Measurements from ENCODE around the gene WDFY4. TPM values are rescaled to one million over a fixed set of nuclear protein-coding genes. Genes with fewer than 3 reads are reported as not detected.

Gene WDFY4
- total RNA-seq, 1 donor from 2014 or later: 6.4 TPM

DNA sequence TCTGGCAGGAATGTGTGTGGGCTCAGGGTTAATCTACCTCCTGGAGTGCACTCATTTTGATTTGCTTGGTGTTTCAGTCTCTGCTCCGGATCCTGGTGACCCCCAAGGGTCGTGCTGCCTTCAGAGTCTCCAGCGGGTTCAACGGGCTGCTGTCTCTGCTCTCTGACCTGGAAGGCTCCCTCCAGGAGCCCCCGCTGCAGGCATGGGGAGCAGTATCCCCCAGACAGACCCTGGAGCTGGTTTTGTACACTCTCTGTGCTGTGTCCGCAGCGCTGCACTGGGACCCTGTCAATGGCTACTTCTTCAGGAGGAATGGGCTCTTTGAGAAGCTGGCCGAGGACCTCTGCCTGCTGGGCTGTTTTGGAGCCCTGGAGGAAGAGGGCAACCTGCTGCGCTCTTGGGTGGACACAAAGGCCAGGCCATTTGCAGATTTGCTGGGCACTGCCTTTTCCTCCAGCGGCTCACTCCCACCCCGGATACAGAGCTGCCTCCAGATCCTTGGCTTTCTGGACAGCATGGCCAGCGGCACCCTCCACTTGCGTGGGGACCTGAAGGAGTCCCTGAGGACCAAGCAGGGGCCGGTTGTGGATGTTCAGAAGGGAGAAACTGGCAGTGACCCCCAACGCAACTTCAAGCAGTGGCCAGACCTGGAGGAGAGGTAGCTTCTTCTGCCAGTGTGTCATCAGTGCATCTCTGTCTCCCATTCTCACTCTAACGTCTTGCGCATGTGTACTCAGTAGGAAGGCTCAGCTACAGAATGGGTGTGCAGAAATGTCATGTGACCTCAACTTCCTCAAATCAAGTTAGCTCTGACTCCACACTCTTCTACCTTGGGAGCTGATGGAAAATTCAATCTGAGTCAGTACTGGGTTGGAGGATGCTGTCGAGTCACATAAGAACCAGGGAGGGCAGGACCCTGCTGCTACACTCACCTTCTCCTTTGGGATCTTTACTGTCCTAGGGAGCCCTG is 58.5 kb downstream of the WDFY4 start:
- peak; percentile 77 to 79 for DNase-seq (ENCODE audit: extremely low spot score in 2 of 2)
- TF ChIP-seq, protein P1, sequence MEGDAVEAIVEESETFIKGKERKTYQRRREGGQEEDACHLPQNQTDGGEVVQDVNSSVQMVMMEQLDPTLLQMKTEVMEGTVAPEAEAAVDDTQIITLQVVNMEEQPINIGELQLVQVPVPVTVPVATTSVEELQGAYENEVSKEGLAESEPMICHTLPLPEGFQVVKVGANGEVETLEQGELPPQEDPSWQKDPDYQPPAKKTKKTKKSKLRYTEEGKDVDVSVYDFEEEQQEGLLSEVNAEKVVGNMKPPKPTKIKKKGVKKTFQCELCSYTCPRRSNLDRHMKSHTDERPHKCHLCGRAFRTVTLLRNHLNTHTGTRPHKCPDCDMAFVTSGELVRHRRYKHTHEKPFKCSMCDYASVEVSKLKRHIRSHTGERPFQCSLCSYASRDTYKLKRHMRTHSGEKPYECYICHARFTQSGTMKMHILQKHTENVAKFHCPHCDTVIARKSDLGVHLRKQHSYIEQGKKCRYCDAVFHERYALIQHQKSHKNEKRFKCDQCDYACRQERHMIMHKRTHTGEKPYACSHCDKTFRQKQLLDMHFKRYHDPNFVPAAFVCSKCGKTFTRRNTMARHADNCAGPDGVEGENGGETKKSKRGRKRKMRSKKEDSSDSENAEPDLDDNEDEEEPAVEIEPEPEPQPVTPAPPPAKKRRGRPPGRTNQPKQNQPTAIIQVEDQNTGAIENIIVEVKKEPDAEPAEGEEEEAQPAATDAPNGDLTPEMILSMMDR (IDR thresholded peaks at IDR 0.05): no peak
- TF ChIP-seq POLR2AphosphoS5 (IDR thresholded peaks at IDR 0.05; ENCODE audit: insufficient read depth in 1 of 2, low read depth in 1 of 2) (no peak), POLR2A (IDR thresholded peaks at IDR 0.05) (no peak)
- intact Hi-C loops (cut with DNase I): no loop called here
- H3K4me1 ChIP-seq: no peaks in the 10 kb centered on the region
- H3K27ac ChIP-seq: no peak overlapping the region
- H3K36me3 ChIP-seq: no peaks in the 10 kb centered on the region
- H3K4me3 ChIP-seq: no peak overlapping the region
- H3K27me3 ChIP-seq: no peaks in the 10 kb centered on the region
- H3K9me3 ChIP-seq: no peaks in the 10 kb centered on the region

DNA sequence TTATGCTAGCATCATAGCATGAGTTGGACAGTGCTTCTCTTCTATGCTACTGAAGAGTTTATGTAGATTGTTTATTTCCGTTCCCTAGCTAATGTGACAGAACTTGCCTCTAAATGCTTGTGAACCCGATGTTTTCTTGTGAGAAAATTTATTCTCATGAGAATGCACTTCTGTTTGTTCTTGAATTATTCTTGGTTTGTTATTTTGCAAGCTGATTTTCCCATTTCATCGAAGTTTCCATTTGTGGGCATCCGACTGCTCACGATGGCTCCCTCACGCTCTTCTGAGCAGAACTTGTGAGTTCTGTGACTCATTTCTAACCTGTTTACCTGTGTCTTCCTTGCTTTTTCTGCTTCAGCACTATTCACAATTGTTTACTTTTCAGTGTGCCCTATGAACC is 59.9 kb downstream of the WDFY4 start:
- H3K4me3 ChIP-seq: no peak overlapping the region
- no peaks in the 10 kb centered on the region for H3K27me3 ChIP-seq
- no peak overlapping the region for H3K27ac ChIP-seq
- intact Hi-C loops (cut with DNase I): no loop called here
- no peaks in the 10 kb centered on the region for H3K9me3 ChIP-seq
- no peak for DNase-seq (ENCODE audit: extremely low spot score in 2 of 2)
- TF ChIP-seq, protein P1 (IDR thresholded peaks at IDR 0.05): no peak
- TF ChIP-seq POLR2AphosphoS5 (IDR thresholded peaks at IDR 0.05; ENCODE audit: insufficient read depth in 1 of 2, low read depth in 1 of 2): no peak
- no peak for TF ChIP-seq POLR2A (IDR thresholded peaks at IDR 0.05)
- H3K4me1 ChIP-seq: no peaks in the 10 kb centered on the region
- no peaks in the 10 kb centered on the region for H3K36me3 ChIP-seq

DNA sequence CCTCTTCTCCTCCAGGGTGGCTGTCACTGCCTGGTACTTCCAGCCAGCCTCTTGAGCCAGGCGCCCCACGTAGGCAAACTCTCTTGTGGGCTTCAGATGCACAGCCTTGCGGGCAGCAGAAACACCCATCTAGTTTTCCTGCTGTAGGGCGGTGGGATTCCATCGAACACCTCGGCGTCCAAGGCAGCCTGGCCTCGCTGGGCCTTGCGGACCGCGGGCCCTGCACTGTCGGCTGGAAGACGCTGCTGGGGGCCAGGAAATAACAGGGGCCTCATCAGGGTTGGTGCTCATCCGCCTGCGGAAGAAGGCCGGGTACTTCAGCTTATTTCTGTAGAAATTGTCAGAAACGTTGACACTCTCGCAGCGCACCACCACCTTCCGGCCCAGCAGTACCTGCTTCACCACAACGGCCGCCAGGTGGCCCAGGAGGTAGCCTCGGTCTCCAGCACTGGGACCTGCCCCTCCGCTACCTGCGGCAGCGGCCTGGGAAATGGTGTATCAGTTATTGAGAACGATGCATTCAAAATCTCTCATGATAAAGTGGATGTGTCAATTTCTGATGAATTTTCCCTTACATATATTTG is 61.1 kb downstream of the WDFY4 start:
- no peak for TF ChIP-seq POLR2A (IDR thresholded peaks at IDR 0.05)
- no peak for TF ChIP-seq POLR2AphosphoS5 (IDR thresholded peaks at IDR 0.05; ENCODE audit: insufficient read depth in 1 of 2, low read depth in 1 of 2)
- TF ChIP-seq, protein P1 (IDR thresholded peaks at IDR 0.05): no peak
- intact Hi-C loops (cut with DNase I): no loop called here
- H3K4me1 ChIP-seq: no peaks in the 10 kb centered on the region
- H3K4me3 ChIP-seq: no peak overlapping the region
- no peak overlapping the region for H3K27ac ChIP-seq
- H3K36me3 ChIP-seq: no peaks in the 10 kb centered on the region
- H3K9me3 ChIP-seq: no peaks in the 10 kb centered on the region
- no peaks in the 10 kb centered on the region for H3K27me3 ChIP-seq
- peak; percentile 40 to 65 for DNase-seq (ENCODE audit: extremely low spot score in 2 of 2)

DNA sequence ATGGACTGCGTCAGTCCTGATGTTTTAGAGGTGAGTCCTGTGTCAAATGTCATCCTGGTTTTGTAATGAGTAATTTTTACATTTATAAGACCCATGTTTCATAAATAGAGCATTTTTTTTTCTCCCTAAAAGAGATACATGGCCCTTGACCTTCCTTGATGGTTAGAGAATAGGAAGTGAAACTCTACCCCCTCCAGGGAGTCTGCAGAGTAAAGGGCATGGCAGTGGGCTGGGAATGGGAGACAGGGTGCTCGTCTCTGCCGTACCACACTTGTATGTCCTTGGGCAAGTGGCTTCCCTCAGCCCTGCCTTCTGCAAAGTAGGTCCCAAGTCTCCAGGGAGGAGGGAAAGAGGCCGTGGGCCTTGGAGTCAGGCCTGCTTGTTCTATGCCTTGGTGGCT is 63.9 kb downstream of the WDFY4 start:
- Histone ChIP-seq H3K36me3 (no peaks in the 10 kb centered on the region), H3K4me1 (no peaks in the 10 kb centered on the region), H3K4me3 (no peak overlapping the region), H3K27ac (no peak overlapping the region), H3K27me3 (no peaks in the 10 kb centered on the region), H3K9me3 (no peaks in the 10 kb centered on the region)
- intact Hi-C loops (cut with DNase I): no loop called here
- TF ChIP-seq POLR2A (IDR thresholded peaks at IDR 0.05) (no peak), POLR2AphosphoS5 (IDR thresholded peaks at IDR 0.05; ENCODE audit: insufficient read depth in 1 of 2, low read depth in 1 of 2) (no peak)
- TF ChIP-seq, protein P1 (IDR thresholded peaks at IDR 0.05): no peak
- DNase-seq (ENCODE audit: extremely low spot score in 2 of 2): peak; percentile 47 to 55
